RPMI8226 (cell line): ENCODE measurements around the gene FLAD1.

Experiments used
- DNase-seq: peaks from one replicate; pipeline ENCODE4 v3.0.0-alpha.2; 2015

FLAD1 gene

DNA sequence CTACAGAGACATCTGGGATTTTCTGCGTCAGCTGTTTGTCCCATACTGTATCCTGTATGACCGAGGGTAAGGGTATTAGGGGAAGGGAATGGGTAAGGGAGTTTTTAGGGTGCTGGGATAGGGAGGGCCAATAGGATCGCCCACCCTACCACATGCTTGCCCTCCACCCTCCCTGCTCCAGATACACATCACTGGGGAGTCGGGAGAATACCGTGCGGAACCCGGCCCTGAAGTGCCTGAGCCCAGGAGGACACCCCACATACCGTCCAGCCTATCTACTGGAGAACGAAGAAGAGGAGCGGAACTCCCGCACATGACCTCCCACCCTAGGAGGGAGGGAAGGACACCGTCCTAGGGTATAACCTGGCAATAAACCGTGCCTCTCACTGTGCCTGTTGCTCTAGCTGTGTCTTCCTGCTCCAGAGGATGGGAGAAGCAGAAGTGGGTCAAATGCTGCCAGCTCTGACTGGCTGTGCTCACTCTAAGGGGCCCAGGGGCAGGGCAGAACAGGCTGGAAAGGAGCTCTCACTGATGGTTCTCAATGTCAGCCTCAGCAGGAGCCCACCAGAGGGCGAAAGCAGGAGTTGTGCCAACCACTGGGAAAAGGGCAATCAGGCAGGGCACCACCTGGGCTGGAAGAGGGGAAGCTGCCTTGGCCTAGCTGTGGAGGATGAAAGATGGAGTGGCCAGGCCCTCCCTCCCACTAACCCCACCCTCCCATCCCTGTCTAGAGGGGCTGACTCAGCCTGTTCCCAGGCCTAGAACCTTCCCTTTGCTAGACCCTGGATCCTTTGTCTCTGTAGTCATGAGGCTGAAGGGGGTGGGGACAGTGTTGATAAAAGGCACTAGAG, 9.8 kb downstream of the FLAD1 start:
- peak; percentile 58 for DNase-seq

DNA sequence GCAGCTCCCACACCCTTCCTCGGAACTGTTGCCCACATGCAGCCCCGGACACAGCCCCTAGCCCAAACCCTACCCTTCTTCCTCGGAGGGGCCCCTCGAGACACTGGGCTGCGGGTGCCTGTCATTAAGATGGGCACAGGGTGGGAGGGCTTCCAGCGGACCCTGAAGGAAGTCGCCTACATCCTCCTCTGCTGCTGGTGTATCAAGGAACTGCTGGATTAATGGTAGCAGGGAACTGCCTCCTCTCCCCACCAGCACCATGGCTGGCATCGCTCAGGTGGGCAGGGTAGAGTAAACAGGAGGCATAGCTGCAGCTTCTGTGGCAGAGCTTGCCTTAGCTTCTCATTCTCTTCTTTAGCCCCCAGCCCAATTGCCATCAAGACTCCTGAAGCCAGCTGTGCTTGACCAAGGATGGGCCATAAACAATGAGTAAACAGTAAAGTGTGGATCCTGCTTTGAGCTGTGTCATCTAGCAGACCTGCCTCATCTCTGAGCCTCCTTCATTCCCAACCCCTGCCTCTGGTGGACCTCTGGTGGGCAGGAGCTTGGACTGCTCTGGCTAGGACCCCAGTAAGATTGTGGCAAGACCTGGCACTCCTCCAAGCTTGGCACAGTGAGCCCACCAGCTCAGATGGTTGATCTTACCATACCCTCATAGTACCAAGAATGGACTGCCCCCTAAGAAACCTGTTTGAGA, 10.6 kb downstream of the FLAD1 start, which contains the start of gene LENEP:
Gene LENEP, plus strand, starts transcription at position 15 of the 697 bp plus-strand sequence. Its CDS starts 22 bp downstream, at position 37.
- DNase-seq: no peak

DNA sequence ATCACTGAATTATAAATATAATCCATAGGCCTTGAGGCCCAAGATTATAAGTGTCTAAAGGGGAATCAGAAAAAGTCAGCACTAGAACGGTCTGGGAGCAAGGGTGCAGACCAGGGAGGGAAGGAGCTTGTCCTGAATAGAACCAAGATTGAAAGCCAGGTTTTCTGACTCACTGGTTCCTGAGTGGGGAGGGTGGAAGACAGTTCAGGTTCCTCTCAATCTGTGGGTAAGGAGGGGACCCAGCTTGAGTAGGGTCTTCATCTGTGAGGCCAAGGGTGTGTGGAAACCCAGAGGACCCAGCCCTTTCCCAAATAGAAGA, 11.1 kb downstream of the FLAD1 start:
- no peak for DNase-seq

DNA sequence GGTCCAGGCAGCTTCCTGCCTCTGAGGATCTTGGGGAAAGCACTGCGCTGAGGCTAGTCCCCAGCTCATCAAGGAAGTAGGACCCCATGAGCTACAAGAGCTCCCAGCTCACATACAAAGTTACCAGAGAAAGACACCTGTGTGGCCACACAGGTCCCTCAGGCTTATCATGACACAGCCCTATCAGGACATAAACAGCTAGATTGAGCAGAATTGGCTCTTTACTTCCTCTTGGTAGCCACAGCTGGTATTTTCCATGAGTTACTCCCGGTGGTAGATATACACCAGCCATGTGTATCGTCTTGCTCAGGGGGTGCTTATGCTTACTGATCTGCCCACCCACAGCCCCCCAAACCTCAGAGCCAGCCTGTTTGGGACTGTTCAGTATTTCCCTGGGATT, 11.4 kb downstream of the FLAD1 start:
- no peak for DNase-seq

DNA sequence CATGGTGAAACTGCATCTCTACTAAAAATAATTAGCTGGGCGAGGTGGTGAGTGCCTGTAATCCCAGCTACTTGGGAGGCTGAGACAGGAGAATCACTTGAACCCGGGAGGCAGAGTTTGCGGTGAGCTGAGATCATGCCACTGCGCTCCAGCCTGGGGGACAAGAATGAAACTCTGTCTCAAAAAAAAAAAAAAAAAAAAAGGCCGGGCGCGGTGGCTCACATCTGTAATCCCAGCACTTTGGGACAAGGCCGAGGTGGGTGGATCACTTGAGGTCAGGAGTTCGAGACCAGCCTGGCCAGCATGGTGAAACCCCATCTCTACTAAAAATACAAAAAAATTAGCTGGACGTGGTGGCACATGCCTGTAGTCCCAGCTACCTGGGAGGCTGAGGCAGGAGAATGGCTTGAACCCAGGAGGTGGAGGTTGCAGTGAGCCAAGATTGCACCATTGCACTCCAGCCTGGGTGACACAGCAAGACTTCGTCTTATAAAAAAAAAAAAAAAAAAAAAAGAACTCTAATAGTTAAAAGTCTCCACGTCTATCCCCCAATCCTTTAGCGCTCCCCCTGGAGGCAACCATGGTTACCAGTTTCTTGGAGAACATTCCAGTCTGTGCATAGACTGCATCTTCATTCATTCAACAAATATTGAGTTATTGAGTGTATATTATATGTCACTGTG, 12.3 kb downstream of the FLAD1 start:
- peak; percentile 67 for DNase-seq

DNA sequence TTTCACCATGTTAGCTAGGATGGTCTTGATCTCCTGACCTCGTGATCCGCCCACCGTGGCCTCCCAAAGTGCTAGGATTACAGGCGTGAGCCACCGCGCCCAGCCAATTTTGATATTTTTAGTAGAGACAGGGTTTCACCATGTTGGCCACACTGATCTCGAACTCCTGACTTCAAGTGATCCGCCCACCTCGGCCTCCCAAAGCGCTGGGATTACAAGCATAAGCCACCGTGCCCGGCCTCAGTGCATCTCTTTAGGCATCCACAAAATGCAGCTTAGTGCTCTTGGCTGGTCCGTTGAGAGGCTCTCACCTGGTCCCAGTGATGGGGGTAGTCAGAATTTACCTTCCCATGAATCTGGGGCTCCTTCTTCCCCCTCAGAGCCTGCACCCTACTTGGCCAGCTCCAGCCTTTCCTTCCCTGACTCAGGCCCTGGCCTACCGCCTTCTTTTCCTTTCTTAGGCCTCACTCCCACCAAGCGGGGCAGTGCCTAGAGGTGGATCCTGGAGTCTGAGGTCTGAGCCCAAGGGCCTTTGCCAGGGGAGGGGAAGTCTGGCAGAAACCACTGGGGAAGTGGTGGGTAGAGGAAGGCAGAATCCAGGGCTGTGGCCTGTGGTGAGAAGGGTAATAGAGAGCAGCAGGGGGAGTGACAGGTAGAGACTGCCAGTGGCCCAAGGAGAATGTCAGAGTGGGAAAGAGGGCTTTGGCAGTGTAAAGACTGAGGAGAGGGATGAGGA, 14.0 kb downstream of the FLAD1 start:
- no peak for DNase-seq

DNA sequence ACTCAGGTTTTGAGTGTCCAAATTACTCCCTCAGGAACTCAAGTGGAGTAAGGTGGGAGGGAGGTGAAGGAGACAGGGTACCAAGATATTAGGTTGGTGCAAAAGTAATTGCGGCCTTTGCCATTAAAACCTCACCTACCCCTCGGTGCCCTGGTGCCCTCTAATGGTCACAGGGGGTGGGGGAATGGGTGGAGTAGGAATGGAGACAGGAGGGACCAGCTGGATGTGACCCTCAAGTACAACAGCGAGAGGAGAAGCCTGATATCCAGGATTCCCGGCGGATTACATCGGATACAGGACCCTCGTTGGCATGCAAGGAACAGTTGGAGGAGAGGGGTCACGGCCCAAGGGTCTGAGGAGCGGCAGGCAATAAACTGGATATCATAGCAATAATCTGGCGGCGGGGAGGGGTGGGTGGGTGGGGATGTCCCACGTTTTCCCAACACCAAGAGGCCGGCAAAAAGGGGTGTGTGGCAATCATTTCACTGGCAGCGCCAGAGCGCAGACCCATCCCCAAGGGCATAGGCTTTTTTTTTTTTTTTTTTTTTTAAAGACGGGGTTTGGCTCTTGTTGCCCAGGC, 15.1 kb downstream of the FLAD1 start:
- DNase-seq: no peak

DNA sequence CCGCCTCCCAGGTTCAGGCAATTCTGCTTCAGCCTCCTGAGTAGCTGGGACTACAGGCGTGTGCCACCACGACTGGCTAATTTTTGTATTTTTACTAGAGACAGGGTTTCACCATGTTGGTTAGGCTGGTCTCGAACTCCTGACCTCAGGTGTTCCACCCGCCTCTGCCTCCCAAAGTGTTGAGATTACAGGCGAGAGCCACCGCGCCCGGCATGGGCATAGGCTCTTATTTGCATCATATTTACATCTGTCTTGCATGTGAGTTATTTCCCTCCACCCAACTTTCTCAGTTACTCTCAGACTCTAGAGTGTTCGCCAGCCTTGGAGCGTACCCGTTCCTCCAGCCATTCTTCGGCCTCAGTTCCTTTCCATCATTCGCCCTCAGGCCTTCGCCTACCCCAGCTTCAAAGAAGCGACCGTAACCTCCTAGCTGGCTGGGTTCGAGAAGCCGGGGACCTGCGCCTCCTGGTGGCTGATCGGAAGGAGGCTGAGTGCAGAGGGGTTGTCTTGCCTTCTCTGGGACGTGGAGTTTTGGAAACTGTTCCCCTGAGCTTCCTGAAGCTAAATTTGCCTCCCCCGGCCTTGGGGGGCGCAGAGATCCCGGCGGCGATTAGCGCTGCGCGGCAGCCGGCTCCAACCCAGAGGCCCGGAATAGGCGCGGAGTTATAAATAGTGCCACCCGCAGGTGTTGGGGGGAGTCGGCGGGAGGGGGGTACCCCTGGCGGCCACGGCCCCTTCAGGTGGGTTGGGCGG, 15.8 kb downstream of the FLAD1 start:
- peak; percentile 90 for DNase-seq

DNA sequence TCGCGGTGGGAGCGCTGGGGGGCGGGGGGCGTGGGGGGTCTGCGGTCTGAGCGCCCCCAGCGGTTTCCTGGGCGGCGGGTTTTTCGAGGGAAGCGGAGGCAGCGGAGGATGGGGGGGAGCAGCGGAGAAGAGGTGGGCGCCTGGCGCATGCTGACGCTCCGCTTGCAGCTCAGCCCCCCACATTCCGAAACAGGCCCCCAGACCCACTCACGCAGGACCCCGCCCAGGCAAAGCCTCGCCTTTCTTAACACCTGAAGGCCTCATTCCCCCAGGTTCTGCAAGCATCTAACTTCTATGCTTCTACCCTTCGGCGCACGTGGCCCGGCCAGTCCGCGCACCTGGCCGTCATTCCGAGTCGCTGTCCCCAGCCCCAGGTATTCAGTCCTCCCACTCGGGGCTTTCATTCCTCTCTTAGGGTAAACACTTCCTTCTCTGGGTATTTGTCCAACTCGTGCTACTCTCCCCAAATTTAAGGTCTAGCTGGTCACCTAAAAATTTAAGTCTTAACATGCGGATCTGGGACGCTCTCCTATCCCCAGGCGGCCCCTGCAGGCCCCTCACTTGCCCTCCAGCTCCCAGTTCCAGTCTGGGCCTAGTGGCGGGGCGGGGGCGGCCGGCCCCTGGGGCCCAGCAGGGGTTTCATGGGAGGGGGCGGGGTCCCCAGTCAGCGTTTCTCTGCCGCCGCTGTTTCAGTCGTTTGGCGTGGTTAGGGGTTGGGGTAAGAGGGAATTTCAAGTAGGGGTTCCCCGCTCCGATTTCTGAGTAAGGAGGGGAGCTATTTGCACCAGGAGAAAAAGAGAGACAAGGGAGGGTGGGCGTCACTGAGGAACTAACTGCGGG, 16.6 kb downstream of the FLAD1 start:
- DNase-seq: peak; percentile 92

DNA sequence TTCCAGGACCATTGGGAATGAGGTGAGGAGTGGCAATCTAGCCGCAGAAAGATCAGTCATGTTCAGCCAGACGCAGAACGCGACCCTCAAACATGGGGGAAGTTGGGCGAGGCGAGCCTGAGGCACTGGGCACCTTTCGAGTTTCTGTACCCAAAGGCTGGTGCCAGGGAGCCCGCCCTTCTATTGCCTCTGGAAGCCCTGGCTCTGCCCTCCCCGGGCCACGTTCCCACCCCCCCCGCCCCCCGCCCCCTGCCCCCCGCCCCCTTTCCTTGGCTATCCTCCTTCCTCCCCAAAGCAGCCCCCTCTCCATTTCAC, 17.2 kb downstream of the FLAD1 start:
- DNase-seq: no peak

DNA sequence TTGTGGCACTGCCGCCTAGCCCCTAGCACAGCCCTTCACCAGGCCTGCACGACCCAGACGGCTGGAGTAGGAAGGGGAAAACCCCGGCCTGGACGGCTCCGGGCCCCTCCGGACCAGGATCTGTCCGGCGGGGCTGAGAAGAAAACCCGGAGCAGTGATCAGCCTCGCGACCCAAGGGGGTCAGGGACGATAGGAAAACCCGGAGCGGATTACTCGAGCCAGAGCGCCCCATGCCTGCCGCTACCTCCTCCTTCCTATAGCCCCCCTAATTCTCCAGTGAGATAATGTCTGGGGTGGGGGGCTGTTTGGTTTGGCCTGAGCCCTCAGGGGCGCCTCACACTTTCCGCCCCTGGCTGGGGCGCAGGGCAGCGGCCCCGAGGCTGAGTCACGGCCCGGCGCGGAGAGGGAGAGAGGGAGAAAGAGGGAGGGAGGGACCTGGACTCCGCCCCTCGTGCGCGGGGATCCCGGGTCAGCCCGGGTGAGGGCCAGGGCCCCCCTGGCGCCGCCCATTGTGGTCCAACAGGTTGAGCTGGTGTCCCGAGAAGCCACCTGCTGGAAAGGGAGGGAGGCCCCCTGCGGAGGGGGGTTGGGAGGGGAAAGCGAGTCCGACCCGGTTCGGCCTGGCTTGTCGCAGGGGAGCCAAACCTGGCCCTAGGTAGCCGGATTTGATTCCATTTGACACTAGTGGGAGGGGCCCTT, 17.7 kb downstream of the FLAD1 start:
- peak; percentile 98 for DNase-seq

DNA sequence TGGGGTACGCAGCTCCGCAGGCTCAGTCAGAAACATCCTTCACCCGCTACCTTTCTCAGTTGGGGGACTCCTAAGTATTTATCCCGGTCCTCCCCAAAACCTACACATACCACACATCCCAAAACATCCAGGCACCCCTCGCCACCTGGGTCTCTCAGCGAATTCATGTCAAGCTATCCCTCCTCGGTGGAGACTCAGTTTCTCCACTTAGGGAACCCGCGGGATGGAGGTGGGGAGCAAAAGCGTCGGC, 18.2 kb downstream of the FLAD1 start:
- DNase-seq: no peak

DNA sequence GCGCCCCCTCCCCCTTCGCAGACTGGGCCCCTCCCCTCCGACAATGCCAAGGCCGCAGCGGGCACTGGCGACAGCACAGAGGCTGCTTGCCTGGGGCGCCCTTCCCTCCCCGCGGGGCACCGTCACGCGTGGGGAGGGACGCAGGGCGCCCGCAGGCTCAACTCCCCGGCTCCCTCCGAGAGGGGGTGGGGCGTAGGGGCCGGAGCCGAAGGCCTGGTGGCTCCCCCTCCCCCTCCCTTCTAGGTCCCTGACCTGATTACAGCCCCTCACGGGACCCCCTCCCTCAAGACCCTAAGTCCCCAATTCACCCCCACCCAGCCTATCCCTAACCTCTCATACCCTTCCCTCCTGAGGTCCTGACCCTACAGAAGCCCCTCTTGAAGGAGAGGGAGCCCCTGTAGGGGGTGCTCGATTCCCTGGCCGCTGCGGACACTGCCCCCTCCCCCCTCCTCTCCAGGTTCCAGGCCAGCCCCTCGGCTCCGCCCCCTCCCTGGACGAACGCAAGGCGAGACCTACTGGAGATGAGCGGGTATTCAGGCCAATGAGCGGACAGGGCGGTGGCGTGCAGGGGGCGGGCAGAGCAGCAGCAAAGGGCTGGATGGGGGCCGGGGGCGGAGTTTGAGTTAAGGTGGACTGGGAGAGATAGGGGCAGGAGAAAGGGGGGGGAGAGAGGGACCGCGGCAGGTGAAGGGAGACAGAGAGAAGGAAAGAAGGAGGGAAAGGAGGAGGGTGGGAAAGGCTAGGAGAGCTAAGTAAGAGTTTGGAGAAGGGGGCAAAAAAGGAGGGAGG, 18.7 kb downstream of the FLAD1 start:
- DNase-seq: peak; percentile 100

DNA sequence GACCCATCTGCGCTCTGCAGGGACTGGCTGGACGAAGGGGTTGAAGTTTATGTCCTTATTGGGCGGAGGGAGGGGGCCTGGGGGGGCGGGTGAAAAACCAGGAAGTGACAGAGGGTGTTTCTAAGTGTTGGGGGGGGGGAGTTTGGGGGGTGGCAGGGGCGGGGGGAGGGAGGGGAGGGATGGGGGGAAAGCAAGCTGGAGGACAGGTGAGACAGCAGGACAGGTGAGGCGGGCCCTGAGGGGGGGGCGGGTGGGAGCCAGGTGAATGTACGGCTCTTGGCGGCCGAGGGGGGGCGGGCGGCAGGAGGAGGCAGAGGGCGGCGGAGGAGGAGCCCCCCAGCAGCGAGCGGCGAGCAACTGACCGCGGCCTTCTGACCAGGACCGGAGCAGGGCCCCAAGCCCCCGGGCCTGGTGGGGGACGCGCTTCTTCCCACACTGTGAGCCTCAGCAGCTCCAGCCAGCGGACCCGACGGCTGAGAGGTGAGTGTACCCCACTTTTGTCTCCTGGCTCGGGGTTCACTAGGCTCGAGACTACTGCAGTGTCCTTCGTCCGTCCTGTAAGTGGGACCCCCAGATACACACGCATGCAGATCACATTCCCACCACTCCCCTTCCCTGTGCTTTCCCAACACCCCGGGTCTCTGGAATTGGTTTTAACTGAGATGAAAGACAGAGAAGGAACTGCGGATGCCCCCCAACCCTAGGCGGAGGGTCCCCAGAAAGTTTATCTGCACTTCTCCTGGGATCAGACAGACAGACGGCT, 19.5 kb downstream of the FLAD1 start, which contains the start of gene ZBTB7B:
Gene ZBTB7B, plus strand, starts transcription at position 339 of the 763 bp plus-strand sequence. CDS start 11,859 bp downstream, outside the sequence.
- DNase-seq: no peak

DNA sequence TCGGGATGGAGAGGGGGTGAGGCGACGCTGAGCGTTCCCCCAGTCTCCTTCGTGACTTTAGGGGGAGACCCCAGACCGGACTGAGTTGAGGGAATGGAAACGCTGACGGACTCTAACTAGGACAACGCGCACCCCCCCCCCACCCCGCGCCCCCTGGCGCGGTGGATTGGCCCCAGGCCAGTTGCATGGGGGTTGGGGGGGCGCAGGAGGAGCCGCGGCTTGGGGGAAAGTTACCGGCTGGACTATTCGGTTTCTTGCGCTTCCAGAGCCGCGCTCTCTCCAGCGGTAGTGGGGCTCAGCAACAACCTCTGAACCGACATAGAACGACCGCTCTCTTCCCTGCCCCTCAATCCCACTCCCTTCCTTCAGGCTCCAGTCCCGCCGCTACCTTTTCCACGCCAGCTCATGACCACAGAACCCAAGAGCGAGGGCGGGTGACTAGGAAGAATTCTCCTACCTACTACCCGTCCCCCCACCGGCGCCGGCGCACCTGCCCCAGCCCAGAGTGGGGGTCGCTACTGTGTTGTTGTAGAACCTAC, 20.2 kb downstream of the FLAD1 start:
- DNase-seq: peak; percentile 46

DNA sequence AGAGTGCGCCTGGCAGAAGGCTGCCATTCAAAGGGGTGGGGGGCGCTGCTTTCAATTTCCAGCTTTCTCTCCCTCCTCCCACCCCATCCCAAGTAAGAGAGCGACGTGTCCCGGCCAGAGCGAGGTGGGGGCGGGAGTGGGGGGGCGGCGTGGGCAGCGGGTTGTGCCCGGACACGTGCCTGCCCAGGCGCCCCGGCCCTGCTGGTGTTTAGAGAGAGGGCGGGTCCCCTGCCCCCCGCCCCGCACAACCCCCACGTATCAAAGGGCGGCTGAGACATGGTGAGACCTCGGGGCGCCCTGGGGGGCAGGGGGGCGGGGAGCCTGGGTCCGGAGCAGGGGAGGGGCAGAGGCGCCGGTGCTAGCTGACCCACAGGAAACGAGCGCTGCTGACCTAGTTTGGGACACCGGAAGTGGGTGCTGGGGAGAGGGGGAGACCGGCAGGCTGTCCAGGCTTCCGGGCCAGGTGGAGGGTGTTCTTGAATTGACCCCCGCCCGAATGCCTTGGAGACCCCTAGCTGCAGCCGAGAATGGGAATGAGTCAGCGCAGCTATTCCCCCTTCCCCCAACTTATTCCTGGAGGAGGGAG, 20.7 kb downstream of the FLAD1 start:
- peak; percentile 56 for DNase-seq

DNA sequence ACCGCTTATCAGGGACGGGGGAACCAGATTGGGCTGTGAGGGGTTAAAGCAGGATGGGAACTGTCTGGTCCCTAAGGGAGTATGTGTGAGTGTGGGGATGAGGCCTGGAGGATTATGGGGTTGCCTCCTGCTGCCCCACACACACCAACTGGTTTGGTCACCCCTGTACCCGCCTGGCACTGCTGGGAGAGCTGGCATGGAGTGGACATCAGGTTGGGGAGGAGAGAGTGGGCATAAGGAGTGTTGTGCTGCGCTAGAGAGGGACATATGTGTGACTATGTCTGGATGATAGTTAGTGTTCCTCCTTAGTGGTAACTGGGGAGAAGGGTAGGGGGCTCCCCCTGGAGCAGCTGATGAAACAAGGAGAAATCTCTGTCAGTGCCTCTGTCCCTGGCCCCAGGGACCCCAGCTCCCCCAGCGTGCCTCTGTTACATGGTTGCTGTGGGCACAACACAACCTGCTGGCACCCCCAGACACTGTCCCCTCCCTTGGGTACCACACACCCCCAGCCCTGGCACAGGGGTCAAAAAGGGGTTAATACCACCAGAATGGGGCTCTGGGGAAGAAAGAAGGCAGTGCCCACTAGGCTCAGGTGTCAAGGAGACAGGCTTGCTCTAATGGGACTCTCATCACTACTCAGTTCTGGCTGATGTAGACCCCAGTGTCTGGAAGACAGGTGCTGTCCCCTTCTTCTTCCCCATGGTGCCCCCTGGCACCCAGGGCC, 21.4 kb downstream of the FLAD1 start:
- no peak for DNase-seq
